HEK293 (cell line): ENCODE measurements around the gene SH2B2.

Experiments used
- BCL11B ChIP-seq: fragments of 450-650 bp; formaldehyde crosslinking; IDR thresholded peaks from 2 replicates; pipeline ENCODE4 v1.5.1; 2016; ENCODE audit warnings: low read depth, missing biosample characterization, missing genetic modification characterization
- GLIS2 ChIP-seq: fragments of 450-650 bp; formaldehyde crosslinking; IDR thresholded peaks from 2 replicates; pipeline ENCODE4 v1.5.1; 2016; ENCODE audit warnings: missing biosample characterization, missing genetic modification characterization
- KLF16 ChIP-seq: fragments of 450-650 bp; formaldehyde crosslinking; IDR thresholded peaks from 2 replicates; pipeline ENCODE4 v1.5.1; 2017; ENCODE audit warnings: missing biosample characterization, missing genetic modification characterization
- KLF8 ChIP-seq: fragments of 450-650 bp; formaldehyde crosslinking; IDR thresholded peaks from 2 replicates; pipeline ENCODE4 v1.5.1; 2016; ENCODE audit warnings: missing biosample characterization, missing genetic modification characterization
- PBX3 ChIP-seq: sonication (generic); formaldehyde crosslinking; IDR thresholded peaks from 2 replicates; pipeline ENCODE4 v1.8.1; 2022; ENCODE audit warnings: mild to moderate bottlenecking, moderate library complexity, missing genetic modification reagents
- PRDM1 ChIP-seq: fragments of 450-650 bp; formaldehyde crosslinking; IDR thresholded peaks from 2 replicates; pipeline ENCODE4; 2016; ENCODE audit warnings: missing biosample characterization, missing genetic modification characterization
- PRDM2 ChIP-seq: fragments of 450-650 bp; formaldehyde crosslinking; IDR thresholded peaks from 2 replicates; pipeline ENCODE4 v1.5.1; 2016; ENCODE audit warnings: missing biosample characterization, missing genetic modification characterization, borderline replicate concordance
- WT1 ChIP-seq: fragments of 450-650 bp; formaldehyde crosslinking; IDR thresholded peaks from 2 replicates; pipeline ENCODE4 v1.5.1; 2016; ENCODE audit warnings: missing biosample characterization, missing genetic modification characterization
- ZEB2 ChIP-seq: fragments of 450-650 bp; formaldehyde crosslinking; IDR thresholded peaks from 2 replicates; pipeline ENCODE4 v1.5.1; 2016; ENCODE audit warnings: missing biosample characterization, missing genetic modification characterization
- ZNF121 ChIP-seq: fragments of 450-650 bp; formaldehyde crosslinking; IDR thresholded peaks from 2 replicates; pipeline ENCODE4 v1.5.1; 2016; ENCODE audit warnings: missing biosample characterization, missing genetic modification characterization
- ZNF211 ChIP-seq: fragments of 450-650 bp; formaldehyde crosslinking; IDR thresholded peaks from 2 replicates; pipeline ENCODE4 v1.5.1; 2016; ENCODE audit warnings: low read depth, missing biosample characterization, missing genetic modification characterization
- ZNF335 ChIP-seq: fragments of 450-650 bp; formaldehyde crosslinking; conservative IDR thresholded peaks from 2 replicates; pipeline ENCODE4 v1.5.1; 2016; ENCODE audit warnings: missing biosample characterization, missing genetic modification characterization
- ZNF354C ChIP-seq: fragments of 450-650 bp; formaldehyde crosslinking; IDR thresholded peaks from 2 replicates; pipeline ENCODE4 v1.5.1; 2016; ENCODE audit warnings: missing biosample characterization, missing genetic modification characterization, low read depth, borderline replicate concordance
- ZNF398 ChIP-seq: fragments of 450-650 bp; formaldehyde crosslinking; IDR thresholded peaks from 2 replicates; pipeline ENCODE4 v1.5.1; 2017; ENCODE audit warnings: missing biosample characterization, missing genetic modification characterization
- ZNF404 ChIP-seq: fragments of 450-650 bp; formaldehyde crosslinking; IDR thresholded peaks from 2 replicates; pipeline ENCODE4 v1.5.1; 2017; ENCODE audit warnings: missing biosample characterization, missing genetic modification characterization
- ZNF449 ChIP-seq: fragments of 450-650 bp; formaldehyde crosslinking; IDR thresholded peaks from 2 replicates; pipeline ENCODE4 v1.5.1; 2017; ENCODE audit warnings: missing biosample characterization, mild to moderate bottlenecking, missing genetic modification characterization, moderate library complexity
- ZNF488 ChIP-seq: fragments of 450-650 bp; formaldehyde crosslinking; IDR thresholded peaks from 2 replicates; pipeline ENCODE4 v1.5.1; 2016; ENCODE audit warnings: missing biosample characterization, missing genetic modification characterization
- ZNF560 ChIP-seq: fragments of 450-650 bp; formaldehyde crosslinking; IDR thresholded peaks from 2 replicates; pipeline ENCODE4 v1.5.1; 2017; ENCODE audit warnings: missing biosample characterization, missing genetic modification characterization, borderline replicate concordance
- ZNF585B ChIP-seq: fragments of 450-650 bp; formaldehyde crosslinking; IDR thresholded peaks from 2 replicates; pipeline ENCODE4 v1.5.1; 2016; ENCODE audit warnings: missing biosample characterization, missing genetic modification characterization
- ZNF600 ChIP-seq: fragments of 450-650 bp; formaldehyde crosslinking; IDR thresholded peaks from 2 replicates; pipeline ENCODE4 v1.5.1; 2016; ENCODE audit warnings: missing biosample characterization, missing genetic modification characterization
- ZNF623 ChIP-seq: fragments of 450-650 bp; formaldehyde crosslinking; IDR thresholded peaks from 2 replicates; pipeline ENCODE4 v1.5.1; 2016; ENCODE audit warnings: missing biosample characterization, missing genetic modification characterization
- ZNF704 ChIP-seq: fragments of 450-650 bp; formaldehyde crosslinking; IDR thresholded peaks from 2 replicates; pipeline ENCODE4 v1.5.1; 2016; ENCODE audit warnings: missing biosample characterization, missing genetic modification characterization
- ZNF776 ChIP-seq: fragments of 450-650 bp; formaldehyde crosslinking; IDR thresholded peaks from 2 replicates; pipeline ENCODE4 v1.5.0; 2017; ENCODE audit warnings: missing biosample characterization, missing genetic modification characterization, borderline replicate concordance
- ZNF837 ChIP-seq: fragments of 450-650 bp; formaldehyde crosslinking; IDR thresholded peaks from 2 replicates; pipeline ENCODE4 v1.5.1; 2016; ENCODE audit warnings: missing biosample characterization, missing genetic modification characterization
- ZSCAN5A ChIP-seq: fragments of 450-650 bp; formaldehyde crosslinking; IDR thresholded peaks from 2 replicates; pipeline ENCODE4 v1.5.1; 2016; ENCODE audit warnings: missing biosample characterization, missing genetic modification characterization

SH2B2 gene

GRCh38 chr7:102286237-102287110, at the start of gene SH2B2 (continued):
- TF ChIP-seq PRDM1 (tag by site-specific recombination) (no peak), ZNF837 (tag by site-specific recombination) (no peak), KLF8 (tag by site-specific recombination) (peak; percentile 24; the same call in 1 of the 2 replicates), BCL11B (peak; percentile 51; the same call in 1 of the 2 replicates), ZNF335 (tag by site-specific recombination) (peak; percentile 69), ZSCAN5A (no peak), ZNF354C (tag by site-specific recombination) (no peak), ZNF398 (peak; percentile 83), ZNF585B (tag by site-specific recombination) (no peak), ZNF560 (tag by site-specific recombination) (peak; percentile 98), ZNF449 (no peak), KLF16 (peak; percentile 83), ZNF600 (tag by site-specific recombination) (peak; percentile 79), ZNF211 (no peak), ZEB2 (tag by site-specific recombination) (peak; percentile 74), PRDM2 (tag by site-specific recombination) (no peak), ZNF488 (tag by site-specific recombination) (peak; percentile 19; the same call in 1 of the 2 replicates), ZNF776 (tag by site-specific recombination) (no peak), WT1 (tag by site-specific recombination) (peak; percentile 42; the same call in 1 of the 2 replicates), PBX3 (CRISPR knock-in tag) (0 out of 2 replicates have a peak, but pooled peaks have one; percentile 72), ZNF704 (tag by site-specific recombination) (no peak), ZNF623 (tag by site-specific recombination) (no peak), GLIS2 (tag by site-specific recombination) (peak; percentile 94), ZNF121 (tag by site-specific recombination) (no peak), ZNF404 (tag by site-specific recombination) (no peak)
